H1 (cell line): ENCODE results near the gene COL2A1. TPM values are rescaled to one million over a fixed set of nuclear protein-coding genes. Genes with fewer than 3 reads are reported as not detected.

Experiments used
- CTCF ChIA-PET: fragments of 300-600 bp; sonication (Branson Sonifier 250); formaldehyde crosslinking; loops from one replicate; lab custom pipeline; 2021; ENCODE audit not compliant: partially characterized antibody; lab: Charles Lee
- POLR2A ChIA-PET: fragments of 300-600 bp; sonication (Branson Sonifier 250); formaldehyde crosslinking; loops from one replicate; lab custom pipeline; 2021; ENCODE audit warnings: inconsistent platforms; ENCODE audit not compliant: partially characterized antibody; lab: Charles Lee
- DNase-seq, 2 experiments: peaks; one replicate each; pipeline versions ENCODE4 v3.0.0 to v3.0.0-alpha.2; 2010 to 2022; ENCODE audit warnings: low spot score in 2 of 2, low read depth in 1 of 2, mixed read lengths in 1 of 2
- FAIRE-seq: peaks from 2 replicates; lab custom pipeline; 2011; peaks lifted over from hg19 to GRCh38; lab: Jason Lieb, UNC
- H2AFZ ChIP-seq: 2 replicates; pipeline ENCODE4 v1.8.1; 2012; ENCODE audit warnings: low read length, inconsistent platforms
- H2AK5ac ChIP-seq: 2 replicates; pipeline ENCODE4 v1.6.1; 2013; ENCODE audit warnings: low read depth, low read length
- H2BK120ac ChIP-seq: replicated peaks from 2 replicates; pipeline ENCODE3; 2013; ENCODE audit warnings: low read depth, low read length, inconsistent platforms
- H2BK12ac ChIP-seq: 2 replicates; pipeline ENCODE4 v1.6.1; 2013; ENCODE audit warnings: low read depth, low read length
- H2BK15ac ChIP-seq: 2 replicates; pipeline ENCODE4 v1.6.1; 2013; ENCODE audit warnings: low read length
- H2BK20ac ChIP-seq: 2 replicates; pipeline ENCODE4 v1.6.1; 2013; ENCODE audit warnings: low read length
- H2BK5ac ChIP-seq: 2 replicates; pipeline ENCODE4 v1.6.1; 2013; ENCODE audit warnings: low read depth, low read length
- H3K14ac ChIP-seq: 2 replicates; pipeline ENCODE4 v1.6.1; 2013; ENCODE audit warnings: inconsistent platforms; ENCODE audit not compliant: insufficient read length
- H3K18ac ChIP-seq: 2 replicates; pipeline ENCODE4 v1.6.1; 2013; ENCODE audit warnings: low read length; ENCODE audit errors: extremely low read depth
- H3K23ac ChIP-seq: 2 replicates; pipeline ENCODE4 v1.6.1; 2013; ENCODE audit warnings: inconsistent platforms; ENCODE audit not compliant: insufficient read length
- H3K23me2 ChIP-seq: 2 replicates; pipeline ENCODE4 v1.6.1; 2013; ENCODE audit warnings: low read depth, low read length
- H3K27ac ChIP-seq: 2 replicates; pipeline ENCODE4 v1.6.1; 2011; ENCODE audit warnings: low read depth, low read length, inconsistent platforms
- H3K27me3 ChIP-seq, 4 experiments: replicated peaks in 1 of 4; 1 replicate in 1 of 4; 2 replicates in 3 of 4; pipeline versions ENCODE4 v1.6.1 to v1.8.1; 2011 to 2013; ENCODE audit warnings: low read length in 3 of 4, mild to moderate bottlenecking in 3 of 4, inconsistent platforms in 2 of 4, mixed read lengths in 2 of 4, moderate library complexity in 1 of 4; ENCODE audit not compliant: control insufficient read depth in 3 of 4, insufficient read depth in 3 of 4; ENCODE audit errors: extremely low read depth in 1 of 4
- H3K36me3 ChIP-seq, 4 experiments: 2 replicates each; pipeline versions ENCODE4 v1.6.1 to v1.8.1; 2011 to 2013; ENCODE audit warnings: mild to moderate bottlenecking in 4 of 4, low read length in 3 of 4, moderate library complexity in 2 of 4, control low read depth in 1 of 4, inconsistent platforms in 1 of 4; ENCODE audit not compliant: insufficient read depth in 4 of 4, control insufficient read depth in 2 of 4
- H3K4ac ChIP-seq: replicated peaks from 2 replicates; pipeline ENCODE3; 2013; ENCODE audit warnings: low read length, low read depth, mixed read lengths, inconsistent platforms; ENCODE audit not compliant: insufficient read length
- H3K4me1 ChIP-seq, 4 experiments: replicated peaks in 1 of 4; 1 replicate in 1 of 4; 2 replicates in 3 of 4; pipeline versions ENCODE4 v1.6.1 to v1.8.1; 2011 to 2013; ENCODE audit warnings: low read length in 3 of 4, inconsistent platforms in 2 of 4, mixed read lengths in 1 of 4; ENCODE audit not compliant: insufficient read depth in 4 of 4, control insufficient read depth in 3 of 4
- H3K4me2 ChIP-seq, 2 experiments: 2 replicates each; pipeline versions ENCODE4 v1.6.1 to v1.8.1; 2011 to 2013; ENCODE audit warnings: low read depth in 2 of 2, low read length in 2 of 2, control low read depth in 1 of 2, inconsistent platforms in 1 of 2, mild to moderate bottlenecking in 1 of 2; ENCODE audit not compliant: insufficient read depth in 1 of 2
- H3K4me3 ChIP-seq, 4 experiments: fragments of 200-600, 300-600 bp in 1 of 4; sonication (generic), shearing (Covaris generic), sonication (Bioruptor Twin) in 1 of 4; 2 replicates each; pipeline versions ENCODE4 v1.5.1 to v1.8.1; 2011 to 2016; ENCODE audit warnings: low read length in 4 of 4, low read depth in 3 of 4, control low read depth in 2 of 4, inconsistent platforms in 2 of 4, mild to moderate bottlenecking in 2 of 4, mixed read lengths in 1 of 4, moderate library complexity in 1 of 4; ENCODE audit not compliant: insufficient read depth in 2 of 4; ENCODE audit errors: extremely low read depth in 1 of 4
- H3K56ac ChIP-seq: replicated peaks from 2 replicates; pipeline ENCODE3; 2013; ENCODE audit warnings: low read depth, mild to moderate bottlenecking, mixed read lengths, low read length, inconsistent platforms; ENCODE audit not compliant: insufficient read length
- H3K79me1 ChIP-seq: 2 replicates; pipeline ENCODE4 v1.6.1; 2013; ENCODE audit warnings: low read depth, low read length, control low read depth
- H3K79me2 ChIP-seq, 2 experiments: 2 replicates each; pipeline versions ENCODE4 v1.6.1 to v1.8.1; 2012 to 2013; ENCODE audit warnings: low read length in 2 of 2, mild to moderate bottlenecking in 2 of 2, inconsistent platforms in 1 of 2; ENCODE audit not compliant: insufficient read depth in 2 of 2, control insufficient read depth in 1 of 2
- H3K9ac ChIP-seq, 4 experiments: replicated peaks in 1 of 4; 1 replicate in 1 of 4; 2 replicates in 3 of 4; pipeline versions ENCODE4 v1.6.1 to v1.8.1; 2011 to 2013; ENCODE audit warnings: low read depth in 3 of 4, low read length in 3 of 4, control low read depth in 2 of 4, mild to moderate bottlenecking in 2 of 4, moderate library complexity in 2 of 4, inconsistent platforms in 1 of 4; ENCODE audit errors: extremely low read depth in 1 of 4
- H3K9me3 ChIP-seq, 2 experiments: 2 replicates each; pipeline versions ENCODE4 v1.6.1 to v1.8.1; 2012 to 2013; ENCODE audit warnings: mild to moderate bottlenecking in 2 of 2, moderate library complexity in 2 of 2, control low read depth in 1 of 2, inconsistent platforms in 1 of 2, low read depth in 1 of 2, low read length in 1 of 2, mixed read lengths in 1 of 2; ENCODE audit not compliant: insufficient read depth in 2 of 2
- H4K20me1 ChIP-seq, 2 experiments: replicated peaks in 1 of 2; 2 replicates each; pipeline versions ENCODE3 to v1.8.1; 2011 to 2013; ENCODE audit warnings: inconsistent platforms in 2 of 2, low read length in 2 of 2, mild to moderate bottlenecking in 1 of 2; ENCODE audit not compliant: insufficient read depth in 2 of 2, control insufficient read depth in 1 of 2
- H4K5ac ChIP-seq: 2 replicates; pipeline ENCODE4 v1.6.1; 2013; ENCODE audit warnings: low read length, low read depth, mixed read lengths, inconsistent platforms; ENCODE audit not compliant: insufficient read length
- H4K8ac ChIP-seq: 2 replicates; pipeline ENCODE4 v1.8.0; 2013; ENCODE audit warnings: mild to moderate bottlenecking, moderate library complexity, low read length, inconsistent platforms; ENCODE audit not compliant: insufficient read depth; ENCODE audit errors: extremely low read depth
- H4K91ac ChIP-seq: replicated peaks from 2 replicates; pipeline ENCODE3; 2013; ENCODE audit warnings: low read length, mixed read lengths, inconsistent platforms; ENCODE audit not compliant: insufficient read length
- BCL11A ChIP-seq, 2 experiments: IDR thresholded peaks; one replicate each; pipeline ENCODE4 v1.6.1; 2011; ENCODE audit warnings: low read depth in 2 of 2, low read length in 2 of 2, mild to moderate bottlenecking in 2 of 2
- CBX5 ChIP-seq: fragments of 300-800, 300-1000 bp; sonication (generic); IDR thresholded peaks from 2 replicates; pipeline ENCODE4 v1.7.1; 2016; ENCODE audit warnings: antibody characterized with exemption, low read length, low read depth
- CTBP2 ChIP-seq: IDR thresholded peaks from 2 replicates; pipeline ENCODE4 v1.7.0; 2011; ENCODE audit warnings: borderline replicate concordance, mild to moderate bottlenecking, moderate library complexity, mixed read lengths, low read length; ENCODE audit not compliant: insufficient read depth, insufficient read length
- EGR1 ChIP-seq: IDR thresholded peaks from 2 replicates; pipeline ENCODE4 v1.6.1; 2011; ENCODE audit warnings: low read depth, low read length, borderline replicate concordance
- GABPA ChIP-seq: IDR thresholded peaks from 2 replicates; pipeline ENCODE4 v1.6.1; 2011; ENCODE audit warnings: mild to moderate bottlenecking, low read length, moderate library complexity, borderline replicate concordance; ENCODE audit not compliant: insufficient read depth
- NRF1 ChIP-seq: IDR thresholded peaks from 2 replicates; pipeline ENCODE4 v1.6.1; 2011; ENCODE audit warnings: mild to moderate bottlenecking, low read depth, low read length, improper control_type of control experiment
- RAD21 ChIP-seq, 2 experiments: IDR thresholded peaks in 1 of 2; conservative IDR thresholded peaks in 1 of 2; 2 replicates each; pipeline ENCODE4 v1.6.1; 2011; ENCODE audit warnings: low read depth in 2 of 2, low read length in 2 of 2, improper control_type of control experiment in 1 of 2, inconsistent platforms in 1 of 2, mild to moderate bottlenecking in 1 of 2, moderate library complexity in 1 of 2
- RFX5 ChIP-seq: IDR thresholded peaks from 2 replicates; pipeline ENCODE4 v1.6.1; 2011; ENCODE audit warnings: low read depth, low read length, improper control_type of control experiment, borderline replicate concordance
- SIX5 ChIP-seq: IDR thresholded peaks from 2 replicates; pipeline ENCODE4 v1.6.1; 2011; ENCODE audit warnings: mild to moderate bottlenecking, low read depth, low read length
- SP4 ChIP-seq: IDR thresholded peaks from 2 replicates; pipeline ENCODE4 v1.6.1; 2012; ENCODE audit warnings: low read length, inconsistent platforms
- WGBS, 2 experiments: shearing (Covaris generic) in 1 of 2; methylation state at CpG; one replicate each; pipeline versions ENCODE4 v1.1.6 to v1.1.7; 2013 to 2015; ENCODE audit warnings: low lambda C conversion rate in 2 of 2, mixed read lengths in 2 of 2, inconsistent platforms in 1 of 2, low coverage in 1 of 2, missing lambda C conversion rate in 1 of 2; ENCODE audit not compliant: insufficient replicate concordance in 2 of 2, insufficient coverage in 1 of 2, insufficient read length in 1 of 2; ENCODE audit errors: extremely low coverage in 1 of 2, missing lambda C conversion rate in 1 of 2; 5-methylcytosine and 5-hydroxymethylcytosine counted together
- polyA plus RNA-seq, 7 experiments: library from polyadenylated mRNA; depleted of rRNA in 3 of 7; stranded (reverse) in 5 of 7; unstranded in 2 of 7; fragments of >200 nt in 5 of 7; fragments of 200-250 nt in 2 of 7; gene quantifications; 1 replicate in 5 of 7; 2 replicates in 1 of 7; 4 replicates in 1 of 7; pipeline versions ENCODE4 v1.2.1 to v1.2.3, GENCODE V29; 2011 to 2013; ENCODE audit warnings: missing spikeins in 2 of 7, mixed read lengths in 2 of 7
- total RNA-seq: library from RNA; stranded (reverse); fragmentation: NEBNext Ultra II Directional; extraction: Animal tissue kit (Norgen Biotek cat#: 25700); gene quantifications from 2 replicates; pipeline ENCODE4 v1.2.1, GENCODE V29; 2021

The COL2A1 gene
- total and polyA plus RNA-seq, 2 of the 8 experiments (the other 6 are each of a cell fraction or from before 2014, with no cell fraction given): 4.2 to 14.6 TPM

DNA sequence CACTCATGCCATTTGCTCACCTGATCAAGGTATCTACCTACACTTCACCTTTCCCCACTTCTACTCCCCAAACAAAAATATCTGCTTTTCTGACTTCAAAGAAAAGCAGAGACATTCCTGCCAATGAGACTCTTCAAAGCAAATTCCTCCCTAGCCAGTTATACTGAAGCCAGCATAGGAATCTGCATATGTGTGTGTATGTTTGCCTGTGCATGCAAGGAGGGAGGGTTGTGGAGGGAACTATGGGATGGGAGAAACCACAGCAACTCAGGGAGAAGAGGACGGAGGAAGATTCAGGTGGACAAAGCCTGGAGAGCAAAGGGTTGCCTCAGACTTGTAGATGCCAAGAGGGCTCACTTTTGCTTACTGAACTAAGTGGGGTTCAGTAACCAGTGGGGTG lies 73.1 kb downstream of the COL2A1 start:
- H4K91ac ChIP-seq: no peak overlapping the region
- CTCF ChIA-PET: interaction anchor here (0.9 to 1.8 kb wide), 8 partner anchors 9 to 76 kb away, joined by 3 to 7 read pairs (median 4); partner anchors contain the start of gene VDR
- H4K20me1 ChIP-seq: no peaks in the 10 kb centered on the region
- H3K4me2 ChIP-seq: no peak overlapping the region
- H3K4ac ChIP-seq: no peak overlapping the region
- no peak overlapping the region for H4K5ac ChIP-seq
- H3K18ac ChIP-seq: no peak overlapping the region
- H3K23me2 ChIP-seq: no peaks in the 10 kb centered on the region
- H3K56ac ChIP-seq: no peak overlapping the region
- no peak overlapping the region for H3K4me3 ChIP-seq
- H2BK20ac ChIP-seq: no peak overlapping the region
- no peak for TF ChIP-seq CTBP2
- TF ChIP-seq NRF1: no peak
- TF ChIP-seq GABPA: no peak
- TF ChIP-seq RFX5: no peak
- TF ChIP-seq RAD21 (IDR thresholded peaks at IDR 0.05 in 1 of 2, conservative IDR thresholded peaks at IDR 0.05 in 1 of 2; ENCODE audit: low read depth in 2 of 2, low read length in 2 of 2): no peak
- no peak for TF ChIP-seq SP4
- no peak for TF ChIP-seq EGR1
- TF ChIP-seq BCL11A (IDR thresholded peaks at IDR 0.05; ENCODE audit: low read depth in 2 of 2, low read length in 2 of 2): no peak
- no peak for TF ChIP-seq SIX5
- TF ChIP-seq CBX5: no peak
- POLR2A ChIA-PET: no interaction called here
- H3K4me1 ChIP-seq: no peaks in the 10 kb centered on the region
- no peak overlapping the region for H3K27ac ChIP-seq
- H3K36me3 ChIP-seq: no peaks in the 10 kb centered on the region
- no peak overlapping the region for H2BK5ac ChIP-seq
- no peak overlapping the region for H4K8ac ChIP-seq
- no peak for DNase-seq
- WGBS, 2 experiments: 64% methylated on average over 1 of the region's 1 CpG; no CpG with 5 or more reads in 1 of the 2 experiments
- no peaks in the 10 kb centered on the region for H3K9me3 ChIP-seq
- no peak overlapping the region for H2BK120ac ChIP-seq
- no peak overlapping the region for H2BK12ac ChIP-seq
- no peak overlapping the region for H3K9ac ChIP-seq
- no peaks in the 10 kb centered on the region for H3K79me2 ChIP-seq
- no peak overlapping the region for H2AFZ ChIP-seq
- H3K23ac ChIP-seq: no peak overlapping the region
- no peak for FAIRE-seq
- no peak overlapping the region for H3K14ac ChIP-seq
- no peak overlapping the region for H2AK5ac ChIP-seq
- H2BK15ac ChIP-seq: no peak overlapping the region
- H3K79me1 ChIP-seq: no peaks in the 10 kb centered on the region
- peaks cover 2 to 7% (median 3%) of the 10 kb centered on the region in 4 experiments; a peak in 2 of 7 replicates for H3K27me3 ChIP-seq
